ENCODE results near the gene COL6A3. TPM values are rescaled to one million over a fixed set of nuclear protein-coding genes. Genes with fewer than 3 reads are reported as not detected.

Gene COL6A3
- total and polyA plus RNA-seq, 2 of the 13 experiments (the other 11 are each of a cell fraction or from before 2014, with no cell fraction given): 0.03 TPM; not detected in 1

DNA sequence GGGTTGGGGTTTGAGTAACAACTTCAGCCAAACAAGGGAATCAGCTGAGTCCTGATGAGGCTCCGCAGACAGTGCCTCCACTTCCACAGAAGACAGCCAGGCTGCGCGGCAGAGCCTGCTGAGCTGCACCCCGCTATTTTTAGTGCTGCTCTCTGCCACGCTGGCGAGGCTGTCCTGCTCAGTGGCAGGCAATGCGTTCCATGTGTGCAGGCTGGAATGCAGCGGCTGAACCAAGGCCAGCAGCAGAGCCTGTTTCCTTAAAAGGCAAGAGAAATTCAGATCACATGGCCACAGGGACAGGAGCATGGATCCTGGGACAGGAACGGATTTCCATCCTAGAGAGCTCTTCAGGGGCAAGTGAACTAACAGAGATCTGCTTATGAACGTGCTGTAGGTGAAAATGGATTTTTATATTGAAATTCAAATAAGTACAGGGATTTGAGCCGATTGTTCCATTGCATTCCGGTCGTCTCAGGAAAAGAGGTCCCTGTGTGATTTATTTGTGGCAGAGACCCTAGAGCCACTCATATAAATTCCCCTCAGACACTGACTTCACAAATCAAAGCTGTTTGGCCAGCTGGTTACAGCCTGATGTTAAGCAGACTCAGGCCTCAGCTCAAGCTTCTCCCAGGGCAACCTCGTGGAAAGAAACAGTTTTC, 98.7 kb downstream of the COL6A3 start (continued):
- TF ChIP-seq, protein P1, sequence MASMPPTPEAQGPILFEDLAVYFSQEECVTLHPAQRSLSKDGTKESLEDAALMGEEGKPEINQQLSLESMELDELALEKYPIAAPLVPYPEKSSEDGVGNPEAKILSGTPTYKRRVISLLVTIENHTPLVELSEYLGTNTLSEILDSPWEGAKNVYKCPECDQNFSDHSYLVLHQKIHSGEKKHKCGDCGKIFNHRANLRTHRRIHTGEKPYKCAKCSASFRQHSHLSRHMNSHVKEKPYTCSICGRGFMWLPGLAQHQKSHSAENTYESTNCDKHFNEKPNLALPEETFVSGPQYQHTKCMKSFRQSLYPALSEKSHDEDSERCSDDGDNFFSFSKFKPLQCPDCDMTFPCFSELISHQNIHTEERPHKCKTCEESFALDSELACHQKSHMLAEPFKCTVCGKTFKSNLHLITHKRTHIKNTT (CRISPR knock-in tag; IDR thresholded peaks at IDR 0.05): no peak
- TF ChIP-seq KDM5B (CRISPR knock-in tag; IDR thresholded peaks at IDR 0.05; ENCODE audit: borderline replicate concordance) (no peak; the same call in 1 of the 2 replicates), MTF2 (CRISPR knock-in tag; IDR thresholded peaks at IDR 0.05; ENCODE audit: borderline replicate concordance) (no peak), ZNF253 (CRISPR knock-in tag; IDR thresholded peaks at IDR 0.05; ENCODE audit: borderline replicate concordance) (no peak)

- Histone ChIP-seq H3K79me2 (ENCODE audit: insufficient read depth, low read length) (no peaks in the 10 kb centered on the region), H3K4me2 (ENCODE audit: low read depth, low read length) (no peak overlapping the region), H2AFZ (ENCODE audit: low read length) (no peak overlapping the region), H4K20me1 (ENCODE audit: insufficient read depth, low read length) (no peaks in the 10 kb centered on the region), H3K27ac (ENCODE audit: extremely low read length, insufficient read depth, low read length) (no peak overlapping the region), H3K9ac (ENCODE audit: insufficient read depth, low read depth, low read length) (no peak overlapping the region), H3K4me3 (replicated peaks in 1 of 3; ENCODE audit: insufficient read depth in 1 of 3, low read depth in 2 of 3, low read length in 3 of 3) (no peak overlapping the region), H3K9me3 (ENCODE audit: low read length) (no peaks in the 10 kb centered on the region), H3K4me1 (ENCODE audit: insufficient read depth, low read length) (peaks cover 21% of the 10 kb centered on the region), H3K27me3 (ENCODE audit: control insufficient read depth in 1 of 2, insufficient read depth in 2 of 2, low read length in 2 of 2) (peaks cover 1 to 53% of the 10 kb centered on the region in 2 experiments; a peak in 4 of 5 replicates), H3K36me3 (replicated peaks in 1 of 2; ENCODE audit: control insufficient read depth in 1 of 2, insufficient read depth in 2 of 2, low read length in 2 of 2) (no peaks in the 10 kb centered on the region)
- in situ Hi-C loops (cut with HindIII; ENCODE audit: extremely low pct_ligation_motif_present, low pct_unique_long_range_greater_than_20kb) (no loop called here), intact Hi-C loops (cut with micrococcal nuclease; ENCODE audit: unreplicated experiment) (loop anchor here (1.0 kb wide), 1 partner anchor 23 kb away; no protein-coding TSS in a partner anchor)
- ATAC-seq (no peak), FAIRE-seq (no peak), DNase-seq (ENCODE audit: low spot score) (no peak)
- WGBS (ENCODE audit: low lambda C conversion rate): 45% methylated on average over 3 of the region's 3 CpGs
- ChIA-PET CTCF (ENCODE audit: low intra/inter-chr PET ratio, low total read pairs) (no interaction called here), POLR2A (no interaction called here)
- no TSS peak for BruUV-seq (replicated peaks)
- TF ChIP-seq, protein P2, sequence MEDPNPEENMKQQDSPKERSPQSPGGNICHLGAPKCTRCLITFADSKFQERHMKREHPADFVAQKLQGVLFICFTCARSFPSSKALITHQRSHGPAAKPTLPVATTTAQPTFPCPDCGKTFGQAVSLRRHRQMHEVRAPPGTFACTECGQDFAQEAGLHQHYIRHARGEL (CRISPR knock-in tag; IDR thresholded peaks at IDR 0.05): no peak
- TF ChIP-seq ZNF556 (CRISPR knock-in tag; IDR thresholded peaks at IDR 0.05; ENCODE audit: borderline replicate concordance): no peak
- TF ChIP-seq PBX3 (CRISPR knock-in tag; IDR thresholded peaks at IDR 0.05; ENCODE audit: borderline replicate concordance): no peak
- no peak for TF ChIP-seq ZNF12 (CRISPR knock-in tag; IDR thresholded peaks at IDR 0.05)
- TF ChIP-seq ZSCAN25 (CRISPR knock-in tag; IDR thresholded peaks at IDR 0.05): no peak
- no peak for TF ChIP-seq ZNF839 (CRISPR knock-in tag; IDR thresholded peaks at IDR 0.05; ENCODE audit: borderline replicate concordance)
- no peak for TF ChIP-seq ZNF629 (CRISPR knock-in tag; conservative IDR thresholded peaks at IDR 0.05)
- no peak for TF ChIP-seq TRIM24 (CRISPR knock-in tag; IDR thresholded peaks at IDR 0.05)
- TF ChIP-seq ZNF335 (CRISPR knock-in tag; IDR thresholded peaks at IDR 0.05): no peak
- TF ChIP-seq, protein P3, sequence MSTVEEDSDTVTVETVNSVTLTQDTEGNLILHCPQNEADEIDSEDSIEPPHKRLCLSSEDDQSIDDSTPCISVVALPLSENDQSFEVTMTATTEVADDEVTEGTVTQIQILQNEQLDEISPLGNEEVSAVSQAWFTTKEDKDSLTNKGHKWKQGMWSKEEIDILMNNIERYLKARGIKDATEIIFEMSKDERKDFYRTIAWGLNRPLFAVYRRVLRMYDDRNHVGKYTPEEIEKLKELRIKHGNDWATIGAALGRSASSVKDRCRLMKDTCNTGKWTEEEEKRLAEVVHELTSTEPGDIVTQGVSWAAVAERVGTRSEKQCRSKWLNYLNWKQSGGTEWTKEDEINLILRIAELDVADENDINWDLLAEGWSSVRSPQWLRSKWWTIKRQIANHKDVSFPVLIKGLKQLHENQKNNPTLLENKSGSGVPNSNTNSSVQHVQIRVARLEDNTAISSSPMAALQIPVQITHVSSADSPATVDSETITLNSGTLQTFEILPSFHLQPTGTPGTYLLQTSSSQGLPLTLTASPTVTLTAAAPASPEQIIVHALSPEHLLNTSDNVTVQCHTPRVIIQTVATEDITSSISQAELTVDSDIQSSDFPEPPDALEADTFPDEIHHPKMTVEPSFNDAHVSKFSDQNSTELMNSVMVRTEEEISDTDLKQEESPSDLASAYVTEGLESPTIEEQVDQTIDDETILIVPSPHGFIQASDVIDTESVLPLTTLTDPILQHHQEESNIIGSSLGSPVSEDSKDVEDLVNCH (CRISPR knock-in tag; IDR thresholded peaks at IDR 0.05): no peak
- TF ChIP-seq RNF219 (CRISPR knock-in tag; IDR thresholded peaks at IDR 0.05): no peak
These were observed 99.3 kb downstream of the COL6A3 start for GRCh38 chr2:237314681-237315080.

Measured in HepG2 (cell line).